Esophagus squamous epithelium (tissue), 4 donors: ENCODE measurements around the gene FOXP1.

Source experiments
- CTCF ChIP-seq, 6 experiments: fragments of 450-650 bp in 4 of 6; fragments of 200-600 bp in 2 of 6; sonication (generic) in 2 of 6; IDR thresholded peaks; one replicate each; pipeline ENCODE4 v1.5.1; 2016 to 2019; ENCODE audit warnings: antibody characterized with exemption in 6 of 6, mild to moderate bottlenecking in 4 of 6, moderate library complexity in 4 of 6
- POLR2A ChIP-seq, 4 donors: fragments of 450-650 bp; IDR thresholded peaks; one replicate each; pipeline ENCODE4 v1.6.1; 2017; ENCODE audit warnings: antibody characterized with exemption in 4 of 4, mild to moderate bottlenecking in 4 of 4, moderate library complexity in 3 of 4

- no peak for TF ChIP-seq CTCF (IDR thresholded peaks at IDR 0.05)
- TF ChIP-seq POLR2A (IDR thresholded peaks at IDR 0.05): no peak
These were observed 365.8 kb downstream of the FOXP1 start for GRCh38 chr3:71217640-71218222.
